Activated gamma-delta T cell treated with anti-CD3 and anti-CD28 coated beads, Interleukin-2, amount 50 U/mL, for 16 hours (primary cell): ENCODE measurements around the gene PKD2L2.
"Not testable (repeated sequence)": the region's sequence is repeated elsewhere in the genome, so short reads cannot be mapped to it uniquely, and the experiment has no call there.

Experiments
- DNase-seq: peaks from one replicate; pipeline ENCODE4 v3.0.0-alpha.2; 2020; ENCODE audit warnings: low read depth

Gene PKD2L2

DNA sequence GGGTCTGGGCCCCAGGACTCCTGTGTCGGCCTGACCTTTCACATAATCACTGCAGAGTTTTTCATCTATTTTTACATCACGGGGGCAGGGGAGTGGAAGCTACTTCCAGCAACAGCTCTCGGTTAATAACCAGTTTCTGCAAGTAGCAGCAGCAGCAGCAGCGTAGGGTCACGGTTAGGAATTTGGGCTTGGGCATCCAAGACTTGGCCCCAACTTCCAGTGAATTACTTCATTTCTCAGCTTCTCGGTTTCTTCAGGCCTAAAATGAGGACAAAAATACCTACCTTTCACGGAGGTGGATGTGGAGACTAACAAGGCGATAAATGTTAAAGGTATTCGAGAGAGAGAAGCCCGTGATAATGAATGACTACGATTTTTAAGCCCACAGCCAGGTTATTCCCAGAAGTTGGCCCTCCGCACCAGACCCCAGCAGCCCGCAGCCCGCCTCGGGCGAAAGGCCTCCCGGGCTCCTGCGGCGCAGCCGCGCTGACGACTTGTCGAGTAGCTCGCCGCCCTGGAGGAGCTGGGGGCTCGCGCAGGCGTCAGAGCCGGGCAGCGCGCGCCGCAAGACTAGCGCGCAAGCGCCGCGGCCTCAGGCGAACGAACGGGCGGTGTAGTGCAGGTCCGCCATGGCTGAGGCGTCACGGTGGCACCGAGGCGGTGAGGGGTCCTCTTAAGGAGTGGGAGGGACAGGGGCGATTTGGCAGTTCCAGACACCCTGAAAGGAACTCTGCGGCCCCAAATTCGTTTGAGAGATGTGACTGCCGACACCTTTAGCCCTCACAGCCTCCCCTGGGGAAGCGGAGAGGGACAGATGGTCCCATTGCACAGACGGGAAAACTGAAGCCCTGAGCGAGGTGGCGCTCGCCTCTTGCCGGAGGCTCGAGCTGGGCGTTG, at the start of gene PKD2L2:
Gene PKD2L2, plus strand, starts transcription at position 595 of the 897 bp plus-strand sequence. Its CDS starts 35 bp downstream, at position 630.
- DNase-seq: peak; percentile 68

DNA sequence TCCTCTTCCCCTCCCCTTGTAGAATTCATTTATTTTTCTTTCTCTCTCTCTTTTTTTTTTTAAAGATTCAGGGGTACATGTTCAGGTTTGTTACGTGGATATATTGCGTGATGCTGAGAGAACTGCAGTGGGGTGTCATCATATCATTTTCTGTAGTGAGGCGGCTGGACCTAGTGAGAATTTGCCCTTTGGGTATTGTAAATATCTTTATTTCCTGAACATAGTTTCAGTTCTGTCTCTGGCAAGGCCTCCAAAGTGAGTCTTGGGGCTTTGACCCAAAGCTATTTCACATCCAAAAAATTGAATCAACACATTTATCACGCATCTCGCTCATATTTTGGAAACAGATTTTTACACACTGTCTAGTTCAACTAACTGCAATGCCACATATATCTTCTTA, 47.0 kb upstream of the PKD2L2 start:
- DNase-seq: no peak

DNA sequence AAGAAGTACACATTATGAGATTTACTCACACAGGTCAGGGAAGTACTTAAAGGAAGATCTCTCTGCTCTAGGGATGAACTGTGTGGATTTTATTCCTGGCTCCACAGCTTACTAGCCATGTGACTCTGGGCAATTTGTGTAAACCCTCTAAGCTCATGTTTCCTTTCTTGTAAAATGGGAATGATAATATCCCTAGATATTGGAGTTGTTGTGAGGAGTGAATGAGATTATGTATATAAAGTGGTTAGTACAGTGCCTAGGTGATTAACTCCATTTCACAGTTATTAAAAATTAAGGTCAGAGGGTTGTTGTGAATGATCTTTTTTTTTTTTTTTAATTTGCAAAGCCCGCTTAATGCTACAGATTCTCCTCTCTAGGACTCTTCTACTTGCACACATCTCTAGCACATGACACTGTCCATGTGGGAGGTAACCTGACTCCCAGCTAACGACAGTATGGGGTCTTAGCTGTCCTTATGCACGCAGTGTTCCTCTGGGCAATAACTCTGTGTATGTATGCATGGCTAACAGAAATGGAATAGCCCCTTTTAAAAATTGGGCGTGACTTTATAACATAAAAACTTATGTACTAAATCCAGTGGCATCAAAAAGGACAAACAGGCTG, 45.5 kb upstream of the PKD2L2 start:
- DNase-seq: no peak

DNA sequence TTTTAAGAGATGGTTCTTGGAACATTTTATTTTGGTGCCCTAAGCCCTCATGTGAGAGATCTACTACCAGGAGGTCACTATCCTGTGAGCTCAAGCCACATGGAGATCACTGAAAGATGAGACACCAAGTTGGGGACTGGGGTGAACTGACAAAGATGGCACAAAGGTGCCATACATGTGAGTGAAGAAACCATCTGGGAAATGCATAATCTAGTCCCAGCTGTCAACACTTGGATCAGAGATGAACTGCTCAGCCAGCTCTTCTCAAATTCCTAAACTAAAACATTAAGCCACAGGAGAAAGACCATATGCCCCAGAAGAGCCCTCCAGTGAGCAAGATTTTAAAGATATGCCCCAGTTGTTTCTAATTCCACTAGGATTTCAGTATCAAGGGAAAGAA, 43.8 kb upstream of the PKD2L2 start:
- no peak for DNase-seq

DNA sequence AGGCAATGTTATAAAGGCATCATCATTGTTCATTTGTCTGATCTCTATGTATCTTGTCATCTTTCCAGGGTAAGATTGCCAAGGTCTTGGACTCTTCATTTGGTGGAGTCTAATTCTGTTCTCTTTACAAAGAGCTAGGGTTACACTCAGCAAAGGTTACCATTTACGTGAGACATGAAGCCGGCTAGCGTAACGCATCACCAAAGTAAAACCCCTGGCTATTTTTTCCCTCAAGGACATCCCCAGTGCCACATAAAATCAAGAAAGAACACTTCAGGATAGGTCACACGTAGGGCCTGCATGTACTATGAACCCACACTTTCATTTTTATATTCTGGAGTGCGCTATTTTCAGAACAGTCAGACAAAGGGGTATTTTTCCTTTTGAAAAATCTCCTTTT, 41.6 kb upstream of the PKD2L2 start:
- no peak for DNase-seq

DNA sequence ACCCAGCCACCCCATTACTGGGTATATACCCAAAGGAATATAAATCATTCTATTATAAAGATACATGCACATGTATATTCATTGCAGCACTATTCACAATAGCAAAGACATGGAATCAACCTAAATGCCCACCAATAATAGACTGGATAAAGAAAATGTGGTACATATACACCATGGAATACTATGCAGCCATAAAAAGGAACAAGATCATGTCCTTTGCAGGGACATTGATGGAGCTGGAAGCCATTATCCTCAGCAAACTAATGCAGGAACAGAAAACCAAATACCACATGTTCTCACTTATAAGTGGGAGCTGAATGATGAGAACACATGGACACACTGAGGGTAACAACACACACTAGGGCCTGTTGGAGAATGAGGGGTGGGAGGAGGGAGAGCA, 36.1 kb upstream of the PKD2L2 start:
- not testable (repeated sequence) for DNase-seq

DNA sequence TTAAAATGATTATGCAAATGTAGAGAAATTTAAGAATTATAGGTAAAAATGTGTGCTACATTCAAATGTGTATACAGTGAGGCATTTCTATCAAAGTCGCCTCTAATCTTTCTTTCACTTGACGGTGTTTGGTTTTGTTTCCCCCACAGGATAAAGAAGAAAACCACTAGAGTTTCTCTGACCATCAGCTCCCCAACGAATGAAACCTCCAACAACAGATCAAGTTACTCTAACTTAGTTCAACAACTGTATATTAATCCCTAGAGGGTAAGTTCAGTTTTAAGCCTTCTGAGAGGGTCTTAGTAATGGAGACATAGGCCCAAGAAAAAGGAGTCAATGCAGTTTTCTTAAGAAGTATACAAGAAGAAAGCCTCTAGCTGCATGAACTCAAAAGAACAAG, 33.1 kb upstream of the PKD2L2 start:
- DNase-seq: no peak

DNA sequence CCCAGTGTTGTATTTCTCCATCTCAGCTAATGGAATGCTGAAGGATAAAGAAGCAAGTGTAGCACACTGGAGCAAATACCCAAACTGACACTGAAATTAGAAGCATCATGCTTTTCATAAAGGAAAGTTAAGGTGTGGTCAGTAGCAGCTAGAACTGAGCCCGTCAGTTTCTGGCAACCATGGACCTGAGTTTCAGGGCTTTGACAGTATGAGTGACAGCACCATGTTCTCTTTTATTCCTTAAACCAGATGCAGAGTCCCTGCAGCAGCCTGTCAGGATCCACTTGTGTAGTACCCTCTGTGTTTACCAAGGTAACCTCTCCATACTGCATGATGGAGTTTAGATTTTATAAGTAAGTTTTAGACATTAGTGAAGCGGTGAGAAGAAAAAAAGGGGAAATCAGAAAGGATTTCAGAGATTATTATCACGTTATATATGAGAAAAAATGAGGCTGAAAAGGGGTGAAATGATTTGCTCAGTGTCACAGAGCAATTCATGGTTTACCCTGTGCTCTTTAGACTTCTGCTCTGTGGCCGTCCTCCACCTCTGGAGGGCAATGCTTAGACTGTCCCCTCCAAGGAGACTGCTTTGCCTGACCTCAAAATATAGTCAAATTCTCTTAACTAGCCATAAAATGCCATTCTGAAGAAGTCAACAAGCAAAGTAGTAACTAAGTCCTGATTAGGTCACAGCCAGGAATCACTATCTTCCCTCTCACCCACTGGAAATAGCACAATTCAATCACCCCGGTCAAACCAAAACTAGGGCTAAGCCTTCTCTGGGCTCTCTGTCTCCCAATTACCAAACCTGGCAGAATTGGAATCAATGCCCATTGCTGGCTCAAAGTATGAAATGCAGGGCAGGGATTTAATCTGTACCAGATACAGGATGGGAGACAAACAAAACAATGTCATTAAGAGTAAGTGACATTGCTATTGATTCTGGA, 32.1 kb upstream of the PKD2L2 start:
- no peak for DNase-seq

DNA sequence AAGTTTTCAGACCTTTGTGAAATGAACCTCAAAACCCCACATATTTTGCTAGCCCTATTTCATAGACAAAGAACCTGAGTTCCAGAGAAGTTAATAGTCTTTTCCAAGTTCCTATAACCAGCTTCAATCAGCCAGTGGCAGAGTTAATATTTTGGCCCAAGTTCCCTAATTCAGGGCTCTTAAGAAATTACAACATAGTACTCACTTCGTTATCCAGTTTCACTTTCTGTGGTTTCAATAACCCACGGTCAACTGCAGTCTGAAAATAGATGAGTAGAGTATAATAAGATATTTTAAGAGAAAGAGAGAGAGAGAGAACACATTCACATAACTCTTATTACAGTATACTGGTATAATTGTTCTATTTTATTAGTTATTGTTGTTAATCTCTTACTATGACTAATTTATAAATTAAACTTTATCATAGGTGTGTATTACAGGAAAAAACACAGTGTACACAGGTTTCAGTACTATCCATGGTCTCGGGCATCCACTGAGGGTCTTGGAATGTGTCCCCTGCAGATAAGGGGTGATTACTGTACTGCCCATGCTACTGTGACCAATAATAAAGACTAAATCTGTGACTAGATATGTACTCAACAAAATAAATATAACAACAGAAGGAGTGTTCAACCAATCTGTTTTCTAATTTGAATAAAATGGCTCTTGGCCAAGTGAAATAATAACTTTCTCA, 30.9 kb upstream of the PKD2L2 start:
- DNase-seq: no peak

DNA sequence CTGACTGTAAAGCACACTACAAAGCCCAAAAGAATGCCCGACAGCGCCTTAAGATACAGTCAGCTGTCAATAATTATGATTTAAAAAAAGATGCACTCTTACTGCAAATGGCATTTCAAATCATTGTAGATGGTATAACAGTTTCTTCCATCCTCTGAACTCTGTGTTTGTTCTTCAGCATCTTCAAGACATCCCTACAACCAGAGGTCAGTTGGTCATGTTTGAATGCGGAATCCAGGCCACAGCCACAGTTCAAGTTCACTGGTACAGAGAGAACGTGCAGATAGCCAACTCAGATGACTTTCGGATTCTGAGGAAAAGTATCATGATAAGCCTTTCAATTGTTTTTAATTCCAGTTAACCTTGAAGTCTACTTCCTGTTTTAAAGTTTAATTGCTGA, 30.3 kb upstream of the PKD2L2 start:
- DNase-seq: no peak

DNA sequence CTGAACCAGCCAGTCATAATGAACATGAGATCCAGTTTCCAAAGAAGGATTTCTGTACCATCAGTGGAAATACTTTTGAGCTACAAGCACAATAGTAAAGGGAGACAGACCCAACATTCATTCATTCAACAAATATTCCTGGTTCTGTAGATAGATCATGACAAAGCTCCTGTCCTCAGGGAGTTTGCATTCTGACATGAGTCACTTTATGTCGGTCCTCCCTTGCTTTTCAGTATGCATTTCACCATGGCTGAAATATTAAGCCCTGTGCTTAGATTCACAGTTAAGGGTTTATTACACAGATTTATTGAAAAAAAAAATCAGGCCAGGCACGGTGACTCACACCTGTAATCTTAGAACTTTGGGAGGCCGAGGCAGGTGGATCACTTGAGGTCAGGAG, 27.0 kb upstream of the PKD2L2 start:
- no peak for DNase-seq

DNA sequence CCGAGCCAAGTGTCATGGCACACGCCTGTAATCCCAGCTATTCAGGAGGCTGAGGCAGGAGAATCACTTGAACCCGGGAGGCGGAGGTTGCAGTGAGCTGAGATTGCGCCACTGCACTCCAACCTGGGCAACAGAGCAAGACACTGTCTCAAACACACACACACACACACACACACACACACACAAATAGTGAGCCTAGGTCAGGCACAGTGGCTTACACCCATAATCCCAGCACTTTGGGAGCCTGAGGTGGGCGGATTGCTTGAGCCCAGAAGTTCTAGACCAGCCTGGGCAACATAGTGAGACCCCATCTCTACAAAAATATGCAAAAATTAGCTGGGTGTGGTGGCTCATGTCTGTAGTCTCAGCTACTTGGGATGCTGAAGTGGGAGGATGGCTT, 25.6 kb upstream of the PKD2L2 start:
- not testable (repeated sequence) for DNase-seq

DNA sequence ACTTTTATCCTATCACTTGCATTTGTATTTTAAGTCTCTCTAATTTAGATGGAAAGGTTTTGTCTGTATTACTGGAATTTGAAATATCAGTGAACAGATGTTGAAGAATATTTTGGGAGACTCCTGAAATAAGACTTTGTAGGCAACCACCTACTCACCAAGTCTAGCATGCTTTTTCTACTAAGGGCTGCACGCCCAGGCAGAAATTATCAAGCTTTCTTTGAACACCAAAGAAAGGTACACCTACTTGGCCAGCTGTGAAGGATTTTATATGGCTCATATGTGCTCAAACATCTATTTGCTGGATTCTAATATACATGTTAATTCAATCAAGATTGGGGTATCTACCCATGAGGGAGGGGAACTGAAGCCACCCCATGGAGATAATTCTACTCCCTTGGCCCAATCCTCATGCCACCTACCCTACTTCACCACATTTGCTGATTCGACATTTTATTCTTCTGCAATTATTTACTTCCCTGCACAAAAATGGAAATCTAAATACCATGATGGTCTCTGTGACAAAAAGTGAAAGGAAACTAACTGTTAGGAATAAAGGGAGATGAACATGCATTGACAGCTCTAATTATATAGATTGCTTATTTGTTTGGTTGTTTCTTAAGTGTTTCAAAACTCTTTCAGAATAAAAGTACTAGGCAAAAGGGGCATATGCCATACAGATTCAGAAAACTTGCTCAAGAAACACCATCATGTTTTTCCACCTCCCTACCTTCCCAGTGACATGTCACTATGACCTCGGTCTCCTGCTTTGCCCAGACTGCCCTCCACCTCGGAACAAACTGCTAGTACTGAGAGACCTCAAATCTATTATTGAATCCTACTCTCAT, 22.5 kb upstream of the PKD2L2 start:
- no peak for DNase-seq

DNA sequence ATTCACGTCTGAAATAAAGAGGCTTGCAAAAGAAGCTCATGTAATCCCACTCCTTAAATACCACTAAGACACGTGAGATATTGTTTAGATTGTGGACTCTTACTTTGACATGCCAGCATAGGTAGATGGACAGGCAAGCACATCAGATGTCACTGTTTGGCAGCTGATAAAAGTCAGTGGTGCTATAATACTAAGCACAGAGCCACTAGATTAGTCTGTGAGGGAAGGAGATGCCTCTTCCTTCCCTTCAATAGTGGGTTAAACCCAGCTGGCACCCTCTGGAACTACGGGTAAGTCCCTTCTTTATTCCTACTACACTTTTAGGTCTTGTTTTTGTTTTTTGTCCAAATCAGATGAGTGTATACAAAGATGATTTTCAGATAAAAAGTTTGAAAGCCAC, 21.6 kb upstream of the PKD2L2 start, which contains the start of gene MYOT:
Gene MYOT, plus strand, starts transcription at position 197 of the 400 bp plus-strand sequence. CDS start 2,792 bp downstream, outside the sequence.
- DNase-seq: no peak

DNA sequence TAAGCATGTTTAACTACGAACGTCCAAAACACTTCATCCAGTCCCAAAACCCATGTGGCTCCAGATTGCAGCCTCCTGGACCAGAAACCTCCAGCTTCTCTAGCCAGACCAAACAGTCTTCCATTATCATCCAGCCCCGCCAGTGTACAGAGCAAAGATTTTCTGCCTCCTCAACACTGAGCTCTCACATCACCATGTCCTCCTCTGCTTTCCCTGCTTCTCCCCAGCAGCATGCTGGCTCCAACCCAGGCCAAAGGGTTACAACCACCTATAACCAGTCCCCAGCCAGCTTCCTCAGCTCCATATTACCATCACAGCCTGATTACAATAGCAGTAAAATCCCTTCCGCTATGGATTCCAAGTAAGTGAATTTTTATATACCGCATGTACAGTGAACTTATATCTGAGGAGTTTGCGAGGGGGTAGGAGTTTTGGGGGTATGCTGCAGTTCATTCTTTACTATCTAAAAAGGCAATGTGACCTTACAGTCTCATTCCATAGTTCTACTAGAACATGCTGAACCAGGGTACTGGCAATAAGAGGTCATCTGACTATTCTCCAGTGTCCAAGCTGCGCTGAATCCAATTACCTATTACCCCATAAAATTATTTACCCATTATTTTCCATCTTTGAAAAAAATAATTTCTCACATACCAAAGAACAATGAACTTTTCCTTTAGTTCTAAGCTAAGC, 18.5 kb upstream of the PKD2L2 start:
- DNase-seq: no peak

DNA sequence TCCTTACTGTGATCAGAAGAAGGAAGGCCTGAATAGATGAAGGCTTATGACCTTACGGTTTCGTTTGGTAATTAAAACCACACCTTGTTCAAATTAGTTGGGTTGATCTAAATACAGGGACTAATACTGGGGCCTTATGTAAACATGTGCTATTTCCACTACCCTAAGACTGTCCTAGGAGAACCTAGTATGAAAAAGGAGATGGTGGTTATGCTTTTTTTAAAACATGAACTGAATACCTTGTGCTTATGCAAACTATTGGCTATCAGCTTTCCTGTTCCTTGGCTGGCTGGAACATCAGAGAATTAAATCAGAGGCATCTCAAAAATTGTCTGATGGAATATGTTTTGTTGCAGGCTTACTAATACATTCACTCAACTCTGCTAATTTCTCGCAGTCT, 17.7 kb upstream of the PKD2L2 start:
- no peak for DNase-seq

DNA sequence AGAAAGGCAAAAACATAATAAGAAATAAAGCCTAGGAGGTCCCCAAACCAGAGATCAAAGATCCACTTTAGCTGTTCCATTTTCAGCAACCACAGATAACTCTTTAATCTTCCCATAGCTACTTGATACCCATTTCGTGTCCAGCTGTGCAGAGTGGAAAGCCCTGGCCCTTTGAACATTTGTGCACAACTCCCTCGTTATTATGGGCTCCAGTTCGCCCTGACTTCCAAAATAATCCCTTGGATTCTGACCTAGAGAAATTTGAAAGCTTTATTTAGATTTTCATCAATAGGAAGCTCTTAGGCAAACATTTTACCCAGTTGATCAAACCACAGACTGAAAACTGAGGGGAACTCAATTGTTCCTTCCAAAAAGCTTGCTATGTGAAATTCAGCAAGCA, 16.8 kb upstream of the PKD2L2 start:
- DNase-seq: no peak

DNA sequence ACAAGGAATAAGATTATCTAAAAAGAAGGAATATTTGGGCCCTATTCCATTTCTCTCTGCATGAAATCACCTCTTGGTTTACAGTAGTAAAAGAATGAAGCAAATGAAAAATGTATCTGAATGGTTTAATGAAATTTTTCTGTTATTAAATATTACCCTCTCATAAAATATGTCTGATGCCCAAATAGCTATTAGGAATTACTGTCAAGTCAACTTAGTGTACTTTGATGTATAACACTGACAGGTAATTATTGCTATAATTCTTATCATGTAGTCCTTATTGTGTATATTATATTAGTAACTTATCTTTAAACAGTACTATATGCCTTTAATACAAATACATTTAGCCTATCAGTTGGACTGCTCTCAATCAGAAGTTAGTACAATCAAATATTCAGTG, 13.2 kb upstream of the PKD2L2 start:
- DNase-seq: no peak

DNA sequence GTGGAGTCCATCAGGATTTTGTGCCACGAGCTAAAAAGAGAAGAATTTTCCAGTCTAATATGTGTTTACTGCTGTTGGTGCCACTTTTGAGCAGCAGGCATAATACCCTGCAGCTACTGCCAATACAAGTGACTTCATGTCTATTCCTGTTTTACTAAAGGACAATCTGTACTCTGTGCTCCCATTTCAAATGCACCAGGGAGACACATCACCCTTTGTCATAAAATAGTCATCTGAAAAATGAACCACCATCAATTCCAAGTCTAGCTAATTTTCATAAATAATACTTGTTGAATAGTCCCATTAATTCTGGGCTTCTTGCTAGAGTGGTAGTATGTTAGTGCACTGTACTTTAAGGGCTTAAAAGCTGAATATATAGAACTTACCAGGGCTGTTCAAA, 8.9 kb upstream of the PKD2L2 start:
- DNase-seq: no peak

DNA sequence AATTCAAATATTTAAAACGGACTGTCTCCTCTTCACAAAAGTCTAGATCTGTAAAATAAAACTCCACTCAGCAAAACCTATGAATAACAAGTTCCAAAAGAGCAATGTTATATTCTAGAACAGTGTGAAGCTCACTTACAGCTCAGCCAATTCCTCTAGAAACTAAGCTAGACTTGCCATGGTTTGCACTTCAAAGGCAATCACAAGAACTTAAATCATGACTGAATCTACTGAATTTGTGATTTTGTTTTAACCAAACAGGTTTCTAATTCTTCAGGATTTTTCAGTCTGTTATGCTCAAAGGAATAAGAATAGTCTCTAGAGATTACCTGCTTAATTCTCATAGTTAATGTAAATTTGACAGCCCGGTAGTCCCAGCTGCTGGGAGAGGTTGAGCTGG, 1.4 kb upstream of the PKD2L2 start:
- no peak for DNase-seq
